ENCODE results near the gene TDP1.

DNA sequence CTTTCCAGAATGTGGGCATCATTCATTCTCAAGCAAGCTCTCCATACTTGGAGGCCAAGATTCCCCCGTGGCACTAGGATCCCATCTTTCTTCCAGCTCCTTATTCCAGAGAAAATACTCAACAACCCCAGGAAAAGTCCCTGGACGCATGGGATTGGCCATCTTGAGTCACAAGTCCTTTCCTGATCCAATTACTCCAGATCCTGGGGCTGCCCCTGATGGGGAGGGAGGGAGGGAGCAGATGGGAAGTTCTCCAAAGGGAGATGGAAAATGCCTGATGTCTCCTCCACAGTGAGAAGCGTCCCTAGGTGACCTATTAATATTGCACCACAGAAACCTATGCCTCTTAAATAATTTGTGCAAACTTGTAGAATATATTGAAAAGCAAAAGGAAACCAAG is 93.7 kb downstream of the TDP1 start:
- no peak for TF ChIP-seq CTCF (IDR thresholded peaks at IDR 0.05)
- no peak for TF ChIP-seq POLR2AphosphoS5 (IDR thresholded peaks at IDR 0.05)
